Gastroesophageal sphincter (tissue), 3 donors: ENCODE results near the gene AEN.

Source experiments
- EP300 ChIP-seq: sonication (generic); formaldehyde crosslinking; IDR thresholded peaks from one replicate; pipeline ENCODE4 v1.6.1; 2017; ENCODE audit warnings: antibody characterized with exemption, mild to moderate bottlenecking
- POLR2A ChIP-seq, 2 donors: fragments of 450-650 bp; IDR thresholded peaks; one replicate each; pipeline ENCODE4 v1.6.1; 2017; ENCODE audit warnings: antibody characterized with exemption in 2 of 2, mild to moderate bottlenecking in 2 of 2, moderate library complexity in 1 of 2
- POLR2AphosphoS5 ChIP-seq: sonication (generic); formaldehyde crosslinking; IDR thresholded peaks from one replicate; pipeline ENCODE4 v1.6.1; 2017; ENCODE audit warnings: antibody characterized with exemption
- TF ChIP-seq, protein P1 (sequence below), 4 experiments: fragments of 200-600 bp in 2 of 4; fragments of 450-650 bp in 2 of 4; sonication (generic) in 1 of 4; IDR thresholded peaks; one replicate each; pipeline ENCODE4 v1.5.1; 2017 to 2019; ENCODE audit warnings: antibody characterized with exemption in 4 of 4, mild to moderate bottlenecking in 2 of 4, moderate library complexity in 2 of 4

DNA sequence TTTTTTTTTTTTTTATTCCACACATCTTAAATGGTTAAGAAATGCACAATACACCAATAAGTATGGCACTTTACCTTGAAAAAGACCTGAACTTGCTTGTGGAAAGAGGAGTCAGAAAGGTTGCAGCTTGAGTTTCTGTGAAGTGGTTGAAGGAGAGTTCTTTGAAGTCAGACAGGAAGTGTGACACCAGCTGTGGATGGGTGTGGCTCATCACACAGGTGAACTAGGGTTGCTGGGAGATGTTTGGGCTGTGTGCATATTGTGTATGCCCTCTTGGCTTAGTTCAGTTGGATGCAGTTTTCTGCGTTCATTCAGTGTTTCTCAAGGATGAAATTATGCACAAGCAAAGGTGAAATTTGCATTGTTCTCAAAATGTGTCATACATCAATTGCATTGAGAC, 6.3 kb downstream of the AEN start:
- no peak for TF ChIP-seq POLR2A (IDR thresholded peaks at IDR 0.05)
- TF ChIP-seq, protein P1, sequence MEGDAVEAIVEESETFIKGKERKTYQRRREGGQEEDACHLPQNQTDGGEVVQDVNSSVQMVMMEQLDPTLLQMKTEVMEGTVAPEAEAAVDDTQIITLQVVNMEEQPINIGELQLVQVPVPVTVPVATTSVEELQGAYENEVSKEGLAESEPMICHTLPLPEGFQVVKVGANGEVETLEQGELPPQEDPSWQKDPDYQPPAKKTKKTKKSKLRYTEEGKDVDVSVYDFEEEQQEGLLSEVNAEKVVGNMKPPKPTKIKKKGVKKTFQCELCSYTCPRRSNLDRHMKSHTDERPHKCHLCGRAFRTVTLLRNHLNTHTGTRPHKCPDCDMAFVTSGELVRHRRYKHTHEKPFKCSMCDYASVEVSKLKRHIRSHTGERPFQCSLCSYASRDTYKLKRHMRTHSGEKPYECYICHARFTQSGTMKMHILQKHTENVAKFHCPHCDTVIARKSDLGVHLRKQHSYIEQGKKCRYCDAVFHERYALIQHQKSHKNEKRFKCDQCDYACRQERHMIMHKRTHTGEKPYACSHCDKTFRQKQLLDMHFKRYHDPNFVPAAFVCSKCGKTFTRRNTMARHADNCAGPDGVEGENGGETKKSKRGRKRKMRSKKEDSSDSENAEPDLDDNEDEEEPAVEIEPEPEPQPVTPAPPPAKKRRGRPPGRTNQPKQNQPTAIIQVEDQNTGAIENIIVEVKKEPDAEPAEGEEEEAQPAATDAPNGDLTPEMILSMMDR (IDR thresholded peaks at IDR 0.05), result no peak
- TF ChIP-seq POLR2AphosphoS5, result no peak
- no peak for TF ChIP-seq EP300
